ENCODE results near the gene LHX5. TPM values are rescaled to one million over a fixed set of nuclear protein-coding genes. Genes with fewer than 3 reads are reported as not detected.

The LHX5 gene
- total RNA-seq, 3 donors from 2014 or later: not detected

DNA sequence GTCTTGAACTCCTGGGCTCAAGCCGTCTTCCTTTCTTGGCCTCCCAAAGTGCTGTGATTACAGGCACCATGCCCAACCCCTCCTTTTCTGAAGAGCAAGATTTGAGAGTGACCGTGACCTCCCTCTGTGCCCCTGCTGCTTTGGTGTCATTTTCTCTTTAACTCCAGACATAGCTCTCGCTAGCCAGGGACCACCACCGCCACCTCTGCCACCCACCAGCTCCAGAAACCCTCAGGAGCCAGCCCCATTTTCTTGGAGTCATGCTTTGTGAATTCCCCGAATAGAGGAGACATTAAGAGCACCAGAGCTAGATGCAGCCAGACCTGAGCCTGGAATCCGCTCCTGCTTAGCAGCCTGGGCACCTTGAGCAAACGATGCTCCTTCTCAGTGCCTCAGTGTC is 31.3 kb downstream of the LHX5 start:
- intact Hi-C loops (cut with DNase I; ENCODE audit: low total_unique reads): no loop called here
- Histone ChIP-seq H3K4me1 (no peaks in the 10 kb centered on the region), H3K27me3 (no peaks in the 10 kb centered on the region), H3K36me3 (no peaks in the 10 kb centered on the region), H3K9me3 (peaks cover 0 to under 1% of the 10 kb centered on the region in 2 donors), H3K4me3 (no peak overlapping the region), H3K27ac (no peak overlapping the region)
- TF ChIP-seq POLR2AphosphoS5 (IDR thresholded peaks at IDR 0.05) (no peak), POLR2A (IDR thresholded peaks at IDR 0.05) (no peak)
- TF ChIP-seq, protein P1, sequence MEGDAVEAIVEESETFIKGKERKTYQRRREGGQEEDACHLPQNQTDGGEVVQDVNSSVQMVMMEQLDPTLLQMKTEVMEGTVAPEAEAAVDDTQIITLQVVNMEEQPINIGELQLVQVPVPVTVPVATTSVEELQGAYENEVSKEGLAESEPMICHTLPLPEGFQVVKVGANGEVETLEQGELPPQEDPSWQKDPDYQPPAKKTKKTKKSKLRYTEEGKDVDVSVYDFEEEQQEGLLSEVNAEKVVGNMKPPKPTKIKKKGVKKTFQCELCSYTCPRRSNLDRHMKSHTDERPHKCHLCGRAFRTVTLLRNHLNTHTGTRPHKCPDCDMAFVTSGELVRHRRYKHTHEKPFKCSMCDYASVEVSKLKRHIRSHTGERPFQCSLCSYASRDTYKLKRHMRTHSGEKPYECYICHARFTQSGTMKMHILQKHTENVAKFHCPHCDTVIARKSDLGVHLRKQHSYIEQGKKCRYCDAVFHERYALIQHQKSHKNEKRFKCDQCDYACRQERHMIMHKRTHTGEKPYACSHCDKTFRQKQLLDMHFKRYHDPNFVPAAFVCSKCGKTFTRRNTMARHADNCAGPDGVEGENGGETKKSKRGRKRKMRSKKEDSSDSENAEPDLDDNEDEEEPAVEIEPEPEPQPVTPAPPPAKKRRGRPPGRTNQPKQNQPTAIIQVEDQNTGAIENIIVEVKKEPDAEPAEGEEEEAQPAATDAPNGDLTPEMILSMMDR (IDR thresholded peaks at IDR 0.05): no peak
- no peak for DNase-seq (ENCODE audit: low spot score in 2 of 2)

DNA sequence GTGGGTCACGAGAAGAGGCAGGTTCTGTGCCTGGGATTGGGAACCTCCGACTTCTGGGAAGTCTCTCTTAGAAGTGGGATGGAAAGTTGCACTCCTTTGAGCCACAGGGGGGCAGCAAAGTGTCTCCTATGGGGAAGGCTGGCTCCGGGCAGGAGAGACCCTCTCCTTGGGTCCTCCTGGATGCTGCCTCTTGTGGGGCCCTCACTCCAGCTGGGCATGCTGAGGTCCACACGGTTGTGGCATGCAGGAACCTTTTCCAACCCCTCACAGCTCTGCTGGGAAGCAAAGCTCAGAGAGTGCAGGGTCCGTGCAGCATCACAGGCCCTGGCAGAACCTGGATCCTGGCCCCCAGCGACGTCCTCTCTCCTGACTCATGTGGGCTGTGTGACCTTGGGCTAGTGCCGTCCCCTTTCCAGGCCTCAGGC is 32.1 kb downstream of the LHX5 start:
- TF ChIP-seq POLR2A (IDR thresholded peaks at IDR 0.05): no peak
- TF ChIP-seq, protein P1 (IDR thresholded peaks at IDR 0.05): peak in 1 of 3 donors; percentile 37
- Histone ChIP-seq H3K9me3 (no peaks in the 10 kb centered on the region), H3K36me3 (no peaks in the 10 kb centered on the region), H3K4me3 (no peak overlapping the region), H3K27ac (no peak overlapping the region), H3K27me3 (no peaks in the 10 kb centered on the region), H3K4me1 (no peaks in the 10 kb centered on the region)
- DNase-seq (ENCODE audit: low spot score in 2 of 2): no peak
- intact Hi-C loops (cut with DNase I; ENCODE audit: low total_unique reads): no loop called here

DNA sequence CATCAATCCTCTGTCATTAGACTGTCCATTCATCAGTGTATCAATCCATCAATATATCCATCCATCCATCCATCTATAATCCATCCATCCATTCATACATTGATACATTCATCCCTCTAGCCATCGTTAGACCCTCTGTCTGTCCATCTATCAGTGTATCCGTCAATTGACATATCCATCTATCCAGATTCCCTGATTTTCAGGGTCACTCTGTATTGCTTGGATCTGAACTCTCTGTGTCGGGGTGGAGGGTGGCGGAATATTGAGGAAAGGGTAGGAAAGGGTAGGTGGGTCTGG is 32.4 kb downstream of the LHX5 start:
- H3K4me1 ChIP-seq: no peaks in the 10 kb centered on the region
- intact Hi-C loops (cut with DNase I; ENCODE audit: low total_unique reads): no loop called here
- TF ChIP-seq POLR2AphosphoS5 (IDR thresholded peaks at IDR 0.05) (no peak), POLR2A (IDR thresholded peaks at IDR 0.05) (no peak)
- TF ChIP-seq, protein P1 (IDR thresholded peaks at IDR 0.05): no peak
- DNase-seq (ENCODE audit: low spot score in 2 of 2): no peak
- no peak overlapping the region for H3K4me3 ChIP-seq
- no peaks in the 10 kb centered on the region for H3K27me3 ChIP-seq
- H3K36me3 ChIP-seq: no peaks in the 10 kb centered on the region
- no peaks in the 10 kb centered on the region for H3K9me3 ChIP-seq
- H3K27ac ChIP-seq: no peak overlapping the region

DNA sequence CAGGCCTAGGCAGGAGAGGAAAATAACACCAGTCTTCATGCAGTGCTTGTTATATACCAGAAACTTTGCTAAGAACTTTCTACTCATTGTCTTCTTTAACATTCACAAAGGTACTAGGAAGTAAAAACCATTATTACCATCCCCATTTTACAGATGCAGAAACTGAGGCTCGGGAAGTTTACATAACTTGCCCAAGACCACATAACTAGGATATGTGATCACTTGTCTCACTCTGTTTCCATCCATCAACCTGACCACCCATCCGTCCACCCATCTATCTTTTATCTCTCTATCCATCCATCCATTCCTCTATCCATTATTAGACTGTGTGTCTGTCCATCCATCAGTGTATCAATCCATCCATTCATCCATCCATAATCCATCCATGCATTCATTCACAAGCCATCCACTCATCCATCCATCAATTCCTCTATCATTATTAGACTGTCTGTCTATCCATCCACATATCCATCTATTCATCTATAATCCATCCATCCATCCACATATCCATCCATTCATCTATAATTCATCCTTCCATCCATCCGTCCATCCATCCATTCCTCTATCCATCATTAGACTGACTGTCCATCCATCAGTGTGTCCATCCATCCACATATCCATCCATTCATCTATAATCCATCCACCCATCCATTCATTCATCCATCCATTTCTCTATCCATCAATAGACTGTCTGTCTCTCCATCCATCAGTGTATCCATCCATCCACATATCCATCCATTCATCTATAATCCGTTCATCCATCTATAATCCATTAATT is 33.0 kb downstream of the LHX5 start:
- no peak for DNase-seq (ENCODE audit: low spot score in 2 of 2)
- no peaks in the 10 kb centered on the region for H3K9me3 ChIP-seq
- H3K4me1 ChIP-seq: no peaks in the 10 kb centered on the region
- no peak overlapping the region for H3K4me3 ChIP-seq
- H3K27me3 ChIP-seq: no peaks in the 10 kb centered on the region
- no peaks in the 10 kb centered on the region for H3K36me3 ChIP-seq
- H3K27ac ChIP-seq: no peak overlapping the region
- intact Hi-C loops (cut with DNase I; ENCODE audit: low total_unique reads): no loop called here
- no peak for TF ChIP-seq POLR2AphosphoS5 (IDR thresholded peaks at IDR 0.05)

DNA sequence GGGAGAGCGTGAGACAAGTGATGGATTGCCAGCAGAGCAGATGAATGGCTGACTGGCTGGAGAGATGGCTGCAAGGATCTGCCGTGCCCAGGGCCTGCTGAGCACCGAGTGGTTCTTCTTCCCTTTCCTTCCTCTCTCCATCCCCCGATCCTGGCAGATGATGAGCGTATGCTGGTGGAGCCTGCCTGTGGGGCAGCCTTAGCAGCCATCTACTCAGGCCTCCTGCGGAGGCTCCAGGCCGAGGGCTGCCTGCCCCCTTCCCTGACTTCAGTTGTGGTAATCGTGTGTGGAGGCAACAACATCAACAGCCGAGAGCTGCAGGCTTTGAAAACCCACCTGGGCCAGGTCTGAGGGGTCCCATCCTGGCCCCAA is 34.0 kb downstream of the LHX5 start:
- Histone ChIP-seq H3K27me3 (no peaks in the 10 kb centered on the region), H3K4me3 (no peak overlapping the region), H3K9me3 (no peaks in the 10 kb centered on the region), H3K27ac (no peak overlapping the region), H3K36me3 (no peaks in the 10 kb centered on the region), H3K4me1 (no peaks in the 10 kb centered on the region)
- intact Hi-C loops (cut with DNase I; ENCODE audit: low total_unique reads): no loop called here
- TF ChIP-seq, protein P1 (IDR thresholded peaks at IDR 0.05): no peak
- TF ChIP-seq POLR2AphosphoS5 (IDR thresholded peaks at IDR 0.05) (no peak), POLR2A (IDR thresholded peaks at IDR 0.05) (no peak)
- no peak for DNase-seq (ENCODE audit: low spot score in 2 of 2)

Measured in breast epithelium (tissue), 4 donors.